CD4-positive, alpha-beta T cell treated with Interleukin-17A for 4 hours (primary cell): Measurements from ENCODE around the gene ZSCAN10.
"Not testable (repeated sequence)": the region's sequence is repeated elsewhere in the genome, so short reads cannot be mapped to it uniquely, and the experiment has no call there.

ENCODE experiments used
- DNase-seq: peaks from one replicate; pipeline ENCODE4 v3.0.0-alpha.2; 2020; ENCODE audit warnings: mixed read lengths

Gene ZSCAN10

DNA sequence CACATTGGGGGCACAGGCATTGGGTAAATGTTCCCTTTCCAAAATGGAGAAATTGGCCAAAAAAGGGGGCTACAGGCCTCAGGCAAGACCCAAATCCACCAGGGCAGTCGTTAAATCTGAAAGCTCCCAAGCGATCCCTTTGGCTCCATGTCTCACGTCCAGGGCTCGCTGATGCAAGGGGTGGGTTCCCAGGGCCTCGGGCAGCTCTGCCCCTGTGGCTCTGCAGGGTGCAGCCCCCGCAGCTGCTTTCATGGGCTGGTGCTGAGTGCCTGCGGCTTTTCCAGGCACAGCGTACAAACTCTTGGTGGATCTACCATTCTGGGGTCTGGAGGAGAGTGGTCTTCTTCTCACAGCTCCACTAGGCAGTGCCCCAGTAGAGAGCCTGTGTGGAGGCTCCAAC lies 15.7 kb downstream of the ZSCAN10 start:
- DNase-seq: not testable (repeated sequence)

- DNase-seq: not testable (repeated sequence)
Observed at GRCh38 chr16:3081957-3082356, 17.1 kb downstream of the ZSCAN10 start.

GRCh38 chr16:3080024-3080423 lies 19.1 kb downstream of the ZSCAN10 start:
- DNase-seq: no peak

- no peak for DNase-seq
Observed at GRCh38 chr16:3076577-3076976, 22.5 kb downstream of the ZSCAN10 start.

DNA sequence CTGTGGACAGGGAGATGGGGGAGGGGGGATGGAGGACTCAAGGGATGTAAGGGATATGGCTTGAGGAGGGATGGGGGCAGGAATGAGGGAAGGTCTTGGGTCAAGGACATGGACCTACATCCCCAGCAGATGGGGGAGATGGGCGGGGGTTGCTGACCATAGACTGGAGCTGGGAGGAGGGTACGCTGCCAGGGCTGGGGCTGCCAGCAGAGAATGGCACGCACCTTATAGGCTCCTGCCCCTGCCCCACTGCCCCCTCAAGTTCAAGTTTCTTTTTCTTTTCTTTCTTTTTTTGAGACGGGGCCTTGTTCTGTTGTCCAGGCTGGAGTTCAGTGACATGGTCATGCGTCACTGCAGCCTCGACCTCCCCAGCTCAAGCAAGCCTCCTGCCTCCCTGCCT lies 23.1 kb downstream of the ZSCAN10 start:
- not testable (repeated sequence) for DNase-seq

GRCh38 chr16:3075523-3075915 lies 23.6 kb downstream of the ZSCAN10 start:
- peak; percentile 34 for DNase-seq

- peak; percentile 88 for DNase-seq
Observed at GRCh38 chr16:3074860-3075522, 24.1 kb downstream of the ZSCAN10 start.

DNA sequence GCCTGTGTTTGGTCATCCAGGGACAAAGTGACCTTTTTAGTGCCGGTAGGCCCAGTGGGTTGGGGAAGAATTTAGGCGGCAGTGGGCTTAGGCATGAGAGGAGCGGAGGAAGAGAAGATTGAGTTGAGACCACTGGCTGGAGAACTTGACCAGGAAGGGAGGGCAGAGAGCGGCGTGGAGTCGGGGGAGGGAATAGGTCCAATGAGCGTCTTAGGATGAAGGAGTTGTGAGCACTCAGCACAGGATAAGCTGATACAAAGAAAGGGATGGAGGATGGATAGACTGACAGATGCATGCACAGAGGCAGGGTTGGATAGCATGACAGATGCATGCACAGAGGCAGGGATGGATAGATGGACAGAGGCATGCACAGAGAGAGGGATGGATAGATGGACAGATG lies 25.6 kb downstream of the ZSCAN10 start:
- no peak for DNase-seq

DNA sequence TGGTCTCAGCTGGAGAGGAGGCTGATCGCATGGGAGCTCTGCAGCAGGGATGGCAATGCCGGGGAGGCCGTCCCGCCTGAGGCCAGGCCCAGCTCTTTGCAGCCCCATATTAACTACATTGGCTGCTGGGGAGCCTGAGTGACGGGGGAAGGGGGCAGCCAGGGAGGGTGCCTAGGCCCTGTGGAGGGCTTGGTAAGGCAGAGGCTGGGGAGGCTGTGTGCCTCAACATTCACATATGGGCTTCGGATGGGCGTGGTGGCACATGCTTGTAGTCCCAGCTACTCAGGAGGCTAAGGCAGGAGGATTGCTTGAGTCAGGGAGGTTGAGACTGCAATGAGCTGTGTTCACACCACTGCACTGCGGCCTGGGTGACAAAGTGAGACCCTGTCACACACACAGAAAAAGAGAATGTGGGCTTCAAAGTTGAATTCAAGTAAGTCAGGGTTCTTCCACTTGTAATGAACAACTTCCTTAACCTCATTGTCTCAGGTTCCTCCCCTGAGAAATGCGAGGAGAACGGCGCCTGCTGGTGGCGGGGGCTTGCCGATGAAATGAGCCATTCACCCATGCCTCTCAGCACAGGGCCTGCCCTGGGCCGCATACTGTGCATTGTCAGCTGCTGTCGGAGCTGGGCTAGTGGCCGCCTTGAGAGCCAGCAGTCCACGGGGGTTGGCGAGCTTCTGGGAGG lies 26.4 kb downstream of the ZSCAN10 start:
- peak; percentile 37 for DNase-seq

- DNase-seq: peak; percentile 49
Observed at GRCh38 chr16:3072148-3072547, 26.9 kb downstream of the ZSCAN10 start.

- no peak for DNase-seq
Observed at GRCh38 chr16:3071655-3072054, 27.4 kb downstream of the ZSCAN10 start.

- no peak for DNase-seq
Observed at GRCh38 chr16:3070608-3071111, 28.4 kb downstream of the ZSCAN10 start.

DNA sequence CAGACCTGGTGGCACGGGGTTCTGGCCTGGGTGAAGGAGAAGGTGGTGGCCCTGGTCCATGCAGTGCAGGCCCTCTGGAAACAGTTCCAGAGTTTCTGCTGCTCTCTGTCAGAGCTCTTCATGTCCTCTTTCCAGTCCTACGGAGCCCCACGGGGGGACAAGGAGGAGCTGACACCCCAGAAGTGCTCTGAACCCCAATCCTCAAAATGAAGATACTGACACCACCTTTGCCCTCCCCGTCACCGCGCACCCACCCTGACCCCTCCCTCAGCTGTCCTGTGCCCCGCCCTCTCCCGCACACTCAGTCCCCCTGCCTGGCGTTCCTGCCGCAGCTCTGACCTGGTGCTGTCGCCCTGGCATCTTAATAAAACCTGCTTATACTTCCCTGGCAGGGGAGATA lies 29.9 kb downstream of the ZSCAN10 start:
- not testable (repeated sequence) for DNase-seq

GRCh38 chr16:3068487-3068886 lies 30.6 kb downstream of the ZSCAN10 start:
- DNase-seq: peak; percentile 37

DNA sequence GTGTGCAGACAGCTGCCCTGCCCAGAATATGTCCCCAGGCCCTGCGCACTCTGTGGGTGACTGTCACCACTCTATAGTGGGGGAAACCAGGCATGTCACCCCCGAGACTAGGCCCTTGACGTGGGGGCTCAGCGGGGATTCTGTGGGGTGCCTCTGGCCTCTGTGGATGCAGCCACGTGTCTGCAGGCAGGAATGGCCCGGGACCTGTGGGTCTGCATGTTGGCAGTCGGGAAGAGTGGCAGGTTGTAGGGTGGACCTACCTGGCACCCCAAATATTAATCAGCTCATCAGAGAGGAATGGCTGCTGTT lies 32.7 kb downstream of the ZSCAN10 start:
- peak; percentile 33 for DNase-seq

DNA sequence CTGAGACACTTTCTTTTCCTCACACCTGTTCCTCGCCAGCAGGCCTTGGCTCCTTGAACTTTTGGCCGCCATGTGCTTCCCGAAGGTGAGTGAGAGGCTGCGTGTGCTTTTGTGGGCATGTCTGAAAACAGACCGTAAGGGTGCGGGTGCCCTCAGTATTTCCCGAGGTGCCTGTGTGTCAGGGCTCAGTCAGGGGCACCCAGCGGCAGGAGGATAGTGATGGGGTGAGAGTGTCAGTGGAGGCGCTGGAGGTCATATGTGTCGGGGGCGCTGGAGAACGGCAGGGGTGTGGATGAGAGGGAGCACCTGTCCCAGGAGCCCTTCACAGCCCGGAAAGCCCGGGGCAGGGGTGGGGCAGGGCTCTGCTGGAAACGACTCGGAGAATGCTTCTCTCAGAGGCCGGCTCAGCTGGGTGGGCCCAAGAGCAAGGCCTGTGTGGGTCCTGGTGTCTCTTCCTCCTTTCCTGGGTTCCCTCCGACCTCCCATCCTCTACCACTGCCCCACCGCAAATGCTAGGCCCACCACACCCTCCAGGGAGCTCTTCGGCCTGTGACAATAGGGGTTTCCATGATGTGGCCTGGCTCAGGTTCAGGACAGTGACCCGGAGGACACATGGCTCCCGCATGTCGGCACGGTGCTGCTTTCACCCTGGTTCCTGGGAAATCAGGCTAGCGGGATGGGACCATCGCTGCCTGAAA lies 33.2 kb downstream of the ZSCAN10 start:
- peak; percentile 57 for DNase-seq

DNA sequence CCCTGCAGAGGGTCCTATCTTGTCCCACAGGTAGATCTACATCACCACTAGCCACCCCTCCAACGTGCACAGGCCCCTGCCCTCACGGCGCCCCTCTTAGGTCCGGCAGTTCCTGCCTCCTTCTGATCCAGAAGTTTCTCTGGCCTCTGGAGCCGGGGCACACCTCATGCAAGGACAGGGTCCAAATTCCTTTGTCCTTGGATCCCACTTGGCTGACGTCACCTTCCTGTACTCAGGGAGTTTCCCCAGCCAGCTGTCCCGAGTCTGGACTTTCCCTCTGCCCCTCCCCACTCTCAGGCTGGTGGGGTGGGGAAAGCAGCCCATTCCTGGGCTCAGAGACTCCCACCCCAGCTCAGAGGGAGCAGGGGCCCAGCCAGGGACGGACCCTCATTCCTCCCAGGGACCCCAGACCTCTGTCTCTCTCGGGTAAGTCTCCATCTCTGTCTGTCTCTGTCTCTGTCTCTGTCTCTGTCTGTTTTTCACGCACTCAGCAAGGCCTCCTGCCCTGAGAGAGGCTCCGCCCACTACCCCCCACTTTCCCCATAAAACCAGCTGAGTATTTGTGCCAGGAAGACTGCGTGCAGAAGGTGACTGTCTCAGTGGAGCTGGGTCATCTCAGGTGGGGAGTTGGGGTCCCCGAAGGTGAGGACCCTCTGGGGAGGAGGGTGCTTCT lies 33.9 kb downstream of the ZSCAN10 start, which contains the start of gene IL32:
Gene IL32, plus strand, starts transcription at position 572 of the 673 bp plus-strand sequence. CDS start 172 bp downstream, outside the sequence.
- DNase-seq: peak; percentile 87

- DNase-seq: no peak
Observed at GRCh38 chr16:3063625-3064386, 35.3 kb downstream of the ZSCAN10 start.

- DNase-seq: no peak
Observed at GRCh38 chr16:3062553-3062952, 36.5 kb downstream of the ZSCAN10 start.

DNA sequence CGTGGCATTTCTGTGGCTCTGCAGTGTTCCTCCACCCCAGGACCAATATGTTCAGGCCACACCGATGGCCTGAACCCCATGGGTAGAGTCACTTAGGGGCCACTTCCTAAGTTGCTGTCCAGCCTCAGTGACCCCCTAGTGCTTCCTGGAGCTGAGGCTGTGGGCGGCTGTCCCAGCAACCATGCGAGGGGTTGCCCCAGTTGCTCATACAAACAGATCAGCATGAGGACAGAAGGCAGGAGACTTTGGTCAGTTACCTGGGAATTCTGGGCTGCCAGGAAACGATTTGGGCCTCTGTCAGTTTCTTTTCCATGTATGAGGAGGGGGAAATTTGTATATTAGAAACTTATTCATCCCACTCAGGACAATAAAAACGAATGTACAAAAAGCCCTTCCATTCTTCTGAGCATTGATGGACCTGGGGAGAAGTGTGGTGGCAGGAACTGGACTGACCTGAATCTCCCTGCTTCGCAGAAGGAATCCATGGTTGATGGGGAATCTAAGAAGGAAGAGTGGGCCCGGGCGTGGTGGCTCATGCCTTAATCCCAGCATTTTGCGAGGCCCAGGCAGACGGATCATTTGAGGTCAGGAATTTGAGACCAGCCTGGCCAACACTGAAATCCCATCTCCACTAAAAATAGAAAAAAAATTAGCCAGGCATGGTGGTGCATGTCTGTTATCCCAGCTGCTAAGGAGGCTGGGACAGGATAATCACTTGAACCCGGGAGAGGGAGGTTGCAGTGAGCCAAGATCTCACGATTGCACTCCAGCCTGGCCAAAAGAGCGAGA lies 38.6 kb downstream of the ZSCAN10 start:
- DNase-seq: no peak

DNA sequence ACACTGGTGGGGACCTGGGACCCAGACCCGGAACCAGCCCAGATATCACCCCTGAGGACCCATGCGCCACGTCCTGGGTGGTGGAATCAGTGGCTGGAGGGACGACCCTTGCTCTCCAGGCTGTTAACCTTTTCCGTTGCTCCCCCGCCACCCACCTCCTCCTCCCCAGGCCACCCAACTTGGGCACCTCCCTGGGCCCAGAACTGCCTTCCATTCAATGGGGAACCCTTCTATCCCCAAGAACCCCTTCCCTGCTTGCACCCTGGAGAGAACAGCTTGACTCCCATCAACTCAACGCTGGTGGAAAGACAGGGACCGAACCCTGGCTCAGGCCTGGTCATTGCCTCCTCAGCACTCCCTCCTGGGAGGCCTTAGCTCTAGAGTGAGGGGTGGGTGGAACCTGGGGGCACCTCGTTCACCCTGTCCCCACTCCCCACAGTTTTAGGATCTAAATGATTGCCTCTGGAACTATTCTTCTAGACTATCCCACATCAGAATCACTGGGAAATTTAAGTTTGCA lies 39.3 kb downstream of the ZSCAN10 start:
- DNase-seq: no peak
